Kidney (tissue), 14 donors: Measurements from ENCODE around the gene PRRC2A. TPM values are rescaled to one million over a fixed set of nuclear protein-coding genes. Genes with fewer than 3 reads are reported as not detected.

ENCODE experiments used
- DNase-seq, 5 donors: peaks; one replicate each; pipeline ENCODE4 v3.0.0-alpha.2; 2013 to 2020
- FAIRE-seq: peaks from 2 replicates; lab custom pipeline; 2012; peaks lifted over from hg19 to GRCh38; lab: Jason Lieb, UNC
- H3K27ac ChIP-seq, 2 donors: one replicate each; pipeline ENCODE4 v1.7.0; 2013; ENCODE audit warnings: low read depth in 2 of 2, low read length in 2 of 2, inconsistent platforms in 1 of 2
- H3K27me3 ChIP-seq: one replicate; pipeline ENCODE4 v1.7.1; 2013; ENCODE audit warnings: low read length, inconsistent platforms; ENCODE audit not compliant: control insufficient read depth, insufficient read depth
- H3K36me3 ChIP-seq, 3 donors: one replicate each; pipeline versions ENCODE4 v1.7.0 to v1.7.1; 2013; ENCODE audit warnings: low read length in 3 of 3, control low read depth in 1 of 3, inconsistent platforms in 1 of 3; ENCODE audit not compliant: insufficient read depth in 3 of 3, control insufficient read depth in 2 of 3
- H3K4me1 ChIP-seq, 3 donors: one replicate each; pipeline versions ENCODE4 v1.7.0 to v1.7.1; 2013; ENCODE audit warnings: low read length in 3 of 3, inconsistent platforms in 1 of 3, low read depth in 1 of 3; ENCODE audit not compliant: control insufficient read depth in 2 of 3, insufficient read depth in 2 of 3
- H3K4me3 ChIP-seq, 3 donors: one replicate each; pipeline versions ENCODE4 v1.7.0 to v1.8.1; 2013; ENCODE audit warnings: low read length in 3 of 3, control low read depth in 1 of 3, inconsistent platforms in 1 of 3
- H3K9ac ChIP-seq, 3 donors: one replicate each; pipeline versions ENCODE4 v1.7.0 to v1.7.1; 2013; ENCODE audit warnings: low read length in 3 of 3, control low read depth in 1 of 3, inconsistent platforms in 1 of 3
- H3K9me3 ChIP-seq, 3 donors: one replicate each; pipeline versions ENCODE4 v1.7.0 to v1.7.1; 2013; ENCODE audit warnings: low read length in 3 of 3, control low read depth in 1 of 3, inconsistent platforms in 1 of 3; ENCODE audit not compliant: control insufficient read depth in 2 of 3, insufficient read depth in 1 of 3
- intact Hi-C: fragments of 100-400 bp; cut with DNase I; formaldehyde crosslinking; loops from one replicate; pipeline ENCODE4 v1.11.1; 2022
- polyA plus RNA-seq: library from polyadenylated mRNA; stranded (reverse); fragments of 350-450 nt; fragmentation: Illumina TruSeq; extraction: RNeasy Lipid Tissue Mini Kit (QIAGEN cat#74804); gene quantifications from one replicate; pipeline ENCODE4 v1.2.3, GENCODE V29; 2014; ENCODE audit warnings: low read depth, low replicate concordance; ENCODE audit not compliant: insufficient read depth
- total RNA-seq: library from RNA; stranded (reverse); fragmentation: NEBNext Ultra II Directional; extraction: Animal tissue kit (Norgen Biotek cat#: 25700); gene quantifications from one replicate; pipeline ENCODE4 v1.2.1, GENCODE V29; 2021
- TF ChIP-seq, protein P1 (sequence below): IDR thresholded peaks from 3 replicates; pipeline ENCODE4 v1.5.1; 2012; ENCODE audit warnings: mild to moderate bottlenecking, moderate library complexity, borderline replicate concordance; ENCODE audit not compliant: insufficient read depth; ENCODE audit errors: extremely low read depth
- donor health status: control.
- donor health status: control.
- donor health status: control.
- donor health status: control.
- donor health status: control.
- donor health status: DM: yes; HTN: yes; CAD: no.
- donor health status: Normal renal cell carcinoma (clear cell type).

Gene PRRC2A
- total and polyA plus RNA-seq, 2 donors from 2014 or later, result 84.6 to 159 TPM

DNA sequence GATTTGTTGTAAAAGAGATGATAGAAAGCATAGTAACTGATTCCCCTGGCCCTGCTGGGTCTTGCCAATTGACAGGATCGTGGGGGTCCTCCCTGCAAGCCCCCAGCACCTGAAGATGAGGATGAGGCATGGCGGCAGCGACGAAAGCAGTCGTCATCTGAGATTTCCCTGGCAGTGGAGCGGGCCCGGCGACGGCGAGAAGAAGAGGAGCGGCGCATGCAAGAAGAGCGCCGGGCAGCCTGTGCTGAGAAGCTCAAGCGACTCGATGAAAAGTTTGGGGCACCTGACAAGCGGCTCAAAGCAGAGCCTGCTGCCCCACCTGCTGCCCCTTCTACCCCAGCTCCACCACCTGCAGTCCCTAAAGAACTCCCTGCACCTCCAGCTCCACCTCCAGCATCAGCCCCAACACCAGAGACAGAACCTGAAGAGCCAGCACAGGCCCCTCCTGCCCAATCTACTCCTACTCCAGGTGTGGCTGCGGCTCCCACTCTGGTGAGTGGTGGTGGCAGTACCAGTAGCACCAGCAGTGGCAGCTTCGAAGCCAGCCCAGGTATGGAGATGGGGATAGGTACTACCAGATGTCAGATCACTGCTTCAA lies 7.3 kb downstream of the PRRC2A start:
- Histone ChIP-seq H3K36me3 (peaks cover 30 to 78% (median 50%) of the 10 kb centered on the region in 3 donors), H3K27ac (no peak overlapping the region), H3K4me1 (no peaks in the 10 kb centered on the region), H3K9ac (no peak overlapping the region), H3K4me3 (no peak overlapping the region), H3K9me3 (no peaks in the 10 kb centered on the region), H3K27me3 (no peaks in the 10 kb centered on the region)
- intact Hi-C loops, result no loop called here
- TF ChIP-seq, protein P1, sequence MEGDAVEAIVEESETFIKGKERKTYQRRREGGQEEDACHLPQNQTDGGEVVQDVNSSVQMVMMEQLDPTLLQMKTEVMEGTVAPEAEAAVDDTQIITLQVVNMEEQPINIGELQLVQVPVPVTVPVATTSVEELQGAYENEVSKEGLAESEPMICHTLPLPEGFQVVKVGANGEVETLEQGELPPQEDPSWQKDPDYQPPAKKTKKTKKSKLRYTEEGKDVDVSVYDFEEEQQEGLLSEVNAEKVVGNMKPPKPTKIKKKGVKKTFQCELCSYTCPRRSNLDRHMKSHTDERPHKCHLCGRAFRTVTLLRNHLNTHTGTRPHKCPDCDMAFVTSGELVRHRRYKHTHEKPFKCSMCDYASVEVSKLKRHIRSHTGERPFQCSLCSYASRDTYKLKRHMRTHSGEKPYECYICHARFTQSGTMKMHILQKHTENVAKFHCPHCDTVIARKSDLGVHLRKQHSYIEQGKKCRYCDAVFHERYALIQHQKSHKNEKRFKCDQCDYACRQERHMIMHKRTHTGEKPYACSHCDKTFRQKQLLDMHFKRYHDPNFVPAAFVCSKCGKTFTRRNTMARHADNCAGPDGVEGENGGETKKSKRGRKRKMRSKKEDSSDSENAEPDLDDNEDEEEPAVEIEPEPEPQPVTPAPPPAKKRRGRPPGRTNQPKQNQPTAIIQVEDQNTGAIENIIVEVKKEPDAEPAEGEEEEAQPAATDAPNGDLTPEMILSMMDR, result no peak
- DNase-seq (no peak), FAIRE-seq (no peak)

GRCh38 chr6:31629014-31629413 lies 8.5 kb downstream of the PRRC2A start:
- TF ChIP-seq, protein P1, result no peak
- no peaks in the 10 kb centered on the region for H3K4me1 ChIP-seq
- FAIRE-seq (no peak), DNase-seq (no peak)
- no peak overlapping the region for H3K9ac ChIP-seq
- H3K36me3 ChIP-seq, result peaks cover 30 to 79% (median 46%) of the 10 kb centered on the region in 3 donors
- no peak overlapping the region for H3K27ac ChIP-seq
- intact Hi-C loops, result no loop called here
- no peaks in the 10 kb centered on the region for H3K27me3 ChIP-seq
- no peaks in the 10 kb centered on the region for H3K9me3 ChIP-seq
- H3K4me3 ChIP-seq, result no peak overlapping the region

DNA sequence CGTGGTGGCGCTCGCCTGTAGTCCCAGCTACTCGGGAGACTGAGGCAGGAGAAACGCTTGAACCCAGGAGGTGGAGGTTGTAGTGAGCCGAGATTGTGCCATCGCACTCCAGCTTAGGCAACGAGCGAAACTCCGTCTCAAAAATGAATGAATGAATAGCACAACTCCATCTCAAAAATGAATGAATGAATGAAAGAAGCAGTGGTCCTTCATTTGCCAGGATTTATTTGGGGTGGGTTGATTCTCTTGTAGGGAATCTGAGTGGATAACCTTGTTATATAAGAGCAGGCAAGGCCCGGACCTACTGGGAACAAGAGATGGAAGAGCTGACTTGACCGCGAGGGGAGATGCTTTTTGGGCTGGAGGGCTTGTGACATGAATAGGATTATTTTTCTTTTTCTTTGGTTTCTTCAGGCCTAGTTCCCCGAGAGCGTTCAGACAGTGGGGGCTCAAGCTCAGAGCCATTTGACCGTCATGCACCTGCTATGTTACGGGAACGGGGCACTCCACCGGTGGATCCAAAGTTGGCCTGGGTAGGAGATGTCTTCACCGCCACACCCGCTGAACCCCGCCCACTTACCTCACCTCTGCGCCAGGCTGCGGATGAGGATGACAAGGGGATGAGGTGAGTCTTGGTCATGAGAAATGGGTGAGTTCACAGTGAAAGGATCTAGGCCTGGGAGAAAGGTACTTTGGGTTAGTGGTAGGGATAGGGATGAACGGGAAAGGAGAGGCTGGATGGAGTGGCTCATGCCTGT lies 9.8 kb downstream of the PRRC2A start:
- no peak overlapping the region for H3K27ac ChIP-seq
- H3K4me1 ChIP-seq, result no peaks in the 10 kb centered on the region
- DNase-seq (no peak), FAIRE-seq (no peak)
- peaks cover 27 to 80% (median 43%) of the 10 kb centered on the region in 3 donors for H3K36me3 ChIP-seq
- no peaks in the 10 kb centered on the region for H3K27me3 ChIP-seq
- TF ChIP-seq, protein P1, result no peak
- intact Hi-C loops, result no loop called here
- no peak overlapping the region for H3K9ac ChIP-seq
- no peaks in the 10 kb centered on the region for H3K9me3 ChIP-seq
- no peak overlapping the region for H3K4me3 ChIP-seq
